GM12874 (cell line): ENCODE data around the gene QRICH1.
A peak's percentile ranks its signal among the peaks of the same experiment; 100 is the strongest.

Experiments used
- CTCF ChIP-seq: IDR thresholded peaks from 2 replicates; pipeline ENCODE4 v1.5.1; 2011; ENCODE audit warnings: low read depth, mild to moderate bottlenecking, control low read depth, low read length, moderate library complexity; ENCODE audit not compliant: insufficient read depth

QRICH1 gene

GRCh38 chr3:49007068-49007770 lies 86.7 kb downstream of the QRICH1 start, which contains the start of gene WDR6:
TSS of gene WDR6 (plus strand) at chr3:49007391. CDS start at chr3:49007432, 41 bp downstream.
- peak; percentile 51; the same call in 1 of the 2 replicates for TF ChIP-seq CTCF

GRCh38 chr3:49006408-49007067 lies 87.3 kb downstream of the QRICH1 start:
- TF ChIP-seq CTCF, result no peak

GRCh38 chr3:49005998-49006397 lies 87.9 kb downstream of the QRICH1 start:
- no peak for TF ChIP-seq CTCF

- no peak for TF ChIP-seq CTCF
These were observed 88.6 kb downstream of the QRICH1 start for GRCh38 chr3:49005303-49005680.

- TF ChIP-seq CTCF, result no peak
These were observed 89.2 kb downstream of the QRICH1 start for GRCh38 chr3:49004352-49005302.

- no peak for TF ChIP-seq CTCF
These were observed 92.7 kb downstream of the QRICH1 start for GRCh38 chr3:49001155-49001554.
